Left colon (tissue), 2 donors: ENCODE results near the gene NDUFC2. TPM values are rescaled to one million over a fixed set of nuclear protein-coding genes. Genes with fewer than 3 reads are reported as not detected.
"Not testable (repeated sequence)": the region's sequence is repeated elsewhere in the genome, so short reads cannot be mapped to it uniquely, and the experiment has no call there.

Experiments used
- ATAC-seq: fragments of 200-7000 bp; cut with Tn5 transposase; one replicate; pipeline ENCODE4 v1.9.1; 2020; ENCODE audit warnings: mild to moderate bottlenecking, moderate library complexity
- DNase-seq, 2 donors: peaks; one replicate each; pipeline ENCODE4 v3.0.0-alpha.2; 2020
- intact Hi-C, 2 donors: fragments of 100-400 bp; cut with DNase I in 1 of 2; cut with micrococcal nuclease in 1 of 2; formaldehyde crosslinking; loops; one replicate each; pipeline versions ENCODE4 v1.11.2 to v1.14.0; 2022; cut with DNase I, micrococcal nuclease
- total RNA-seq, 2 donors: library from RNA; stranded (reverse); fragmentation: NEBNext Ultra II Directional; extraction: Animal tissue kit (Norgen Biotek cat#: 25700); gene quantifications; one replicate each; pipeline ENCODE4 v1.2.1, GENCODE V29; 2021
- donor health status: DM: no; HTN: no; CAD: no.
- donor health status: DM: yes; HTN: yes; CAD: no.

Gene NDUFC2
- total RNA-seq, 2 donors from 2014 or later = 208 to 225 TPM

- intact Hi-C loops = no loop called here
- ATAC-seq (no peak), DNase-seq (no peak)
These were observed 1.9 kb upstream of the NDUFC2 start for GRCh38 chr11:78081583-78081982.

GRCh38 chr11:78080818-78081495 is 1.3 kb upstream of the NDUFC2 start:
- ATAC-seq (no peak), DNase-seq (no peak)
- intact Hi-C loops = no loop called here

GRCh38 chr11:78080084-78080817 is 589 bp upstream of the NDUFC2 start:
- intact Hi-C loops = no loop called here
- DNase-seq (no peak), ATAC-seq (no peak)

GRCh38 chr11:78078218-78079167 is 1.2 kb downstream of the NDUFC2 start:
- DNase-seq (peak in 1 of 2 donors; percentile 19), ATAC-seq (peak; percentile 22)
- intact Hi-C loops = no loop called here

- DNase-seq, intact Hi-C loops, ATAC-seq: not testable (repeated sequence)
These were observed 2.1 kb downstream of the NDUFC2 start for GRCh38 chr11:78077592-78077991.

- ATAC-seq = no peak
- intact Hi-C loops = no loop called here
- DNase-seq = no peak
These were observed 2.8 kb downstream of the NDUFC2 start for GRCh38 chr11:78076733-78077403.

DNA sequence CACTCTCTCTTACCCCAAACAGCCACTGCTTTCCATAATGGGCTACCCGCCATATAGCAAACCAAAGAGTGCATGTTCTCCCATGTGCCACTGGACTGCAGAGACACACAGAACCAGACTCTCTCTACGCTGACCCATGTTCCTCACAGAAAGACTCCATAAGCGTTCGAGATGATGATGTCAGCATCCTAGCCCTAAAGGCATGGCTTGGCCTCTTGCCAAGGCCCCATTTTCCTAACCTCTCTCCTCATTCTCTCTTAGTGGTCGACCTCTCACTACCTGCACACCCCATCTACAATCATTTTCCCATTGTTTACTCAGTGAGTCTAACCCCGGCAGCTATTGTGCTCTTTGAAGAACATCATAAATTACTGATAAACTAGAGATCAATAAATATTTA is 4.9 kb downstream of the NDUFC2 start:
- intact Hi-C loops = no loop called here
- DNase-seq (no peak), ATAC-seq (no peak)

- intact Hi-C loops = no loop called here
- ATAC-seq = no peak
- DNase-seq = no peak
These were observed 7.2 kb downstream of the NDUFC2 start for GRCh38 chr11:78072455-78072854.

GRCh38 chr11:78071717-78072116 is 7.9 kb downstream of the NDUFC2 start:
- ATAC-seq (no peak), DNase-seq (no peak)
- intact Hi-C loops = no loop called here

GRCh38 chr11:78070621-78071020 is 9.0 kb downstream of the NDUFC2 start:
- DNase-seq = no peak
- intact Hi-C loops = no loop called here
- no peak for ATAC-seq

- ATAC-seq = peak; percentile 26
- DNase-seq = no peak
- intact Hi-C loops = no loop called here
These were observed 10.2 kb downstream of the NDUFC2 start for GRCh38 chr11:78069465-78069864.

GRCh38 chr11:78067704-78068103 is 12.0 kb downstream of the NDUFC2 start:
- intact Hi-C loops = no loop called here
- ATAC-seq (no peak), DNase-seq (no peak)

GRCh38 chr11:78066471-78066870 is 13.2 kb downstream of the NDUFC2 start:
- no peak for DNase-seq
- no peak for ATAC-seq
- intact Hi-C loops = no loop called here

- intact Hi-C loops = no loop called here
- no peak for ATAC-seq
- DNase-seq = no peak
These were observed 14.5 kb downstream of the NDUFC2 start for GRCh38 chr11:78065203-78065602.

DNA sequence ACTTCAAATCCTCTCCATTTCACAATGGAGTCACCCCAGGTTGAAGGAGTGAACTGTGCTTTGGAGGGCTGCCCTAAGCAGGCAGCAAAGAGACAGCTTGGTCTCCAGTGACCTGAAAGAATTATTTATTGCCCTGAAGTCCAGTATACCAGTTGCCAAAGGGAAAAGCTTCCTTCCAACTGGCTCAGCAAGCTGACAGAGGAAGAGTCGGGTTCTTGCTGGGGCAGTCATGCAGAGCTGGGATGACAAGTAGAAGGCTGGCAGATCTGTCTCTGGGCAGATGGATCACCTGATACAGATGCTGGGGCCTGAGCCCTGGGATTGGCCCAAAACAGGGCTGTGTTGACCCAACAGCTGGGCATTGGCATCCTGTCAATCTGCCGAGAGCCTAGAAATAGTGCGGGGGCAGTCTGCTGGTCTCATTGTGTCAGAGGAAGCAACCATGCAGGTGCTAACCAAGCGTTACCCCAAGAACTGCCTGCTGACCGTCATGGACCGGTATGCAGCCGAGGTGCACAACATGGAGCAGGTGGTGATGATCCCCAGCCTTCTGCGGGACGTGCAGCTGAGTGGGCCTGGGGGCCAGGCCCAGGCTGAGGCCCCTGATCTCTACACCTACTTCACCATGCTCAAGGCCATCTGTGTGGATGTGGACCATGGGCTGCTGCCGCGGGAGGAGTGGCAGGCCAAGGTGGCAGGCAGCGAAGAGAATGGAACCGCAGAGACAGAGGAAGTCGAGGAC is 16.1 kb downstream of the NDUFC2 start, which contains the start of gene THRSP:
Gene THRSP, plus strand, starts transcription at position 422 of the 742 bp plus-strand sequence. Its CDS starts 21 bp downstream, at position 443.
- intact Hi-C loops = no loop called here
- DNase-seq (no peak), ATAC-seq (no peak)

DNA sequence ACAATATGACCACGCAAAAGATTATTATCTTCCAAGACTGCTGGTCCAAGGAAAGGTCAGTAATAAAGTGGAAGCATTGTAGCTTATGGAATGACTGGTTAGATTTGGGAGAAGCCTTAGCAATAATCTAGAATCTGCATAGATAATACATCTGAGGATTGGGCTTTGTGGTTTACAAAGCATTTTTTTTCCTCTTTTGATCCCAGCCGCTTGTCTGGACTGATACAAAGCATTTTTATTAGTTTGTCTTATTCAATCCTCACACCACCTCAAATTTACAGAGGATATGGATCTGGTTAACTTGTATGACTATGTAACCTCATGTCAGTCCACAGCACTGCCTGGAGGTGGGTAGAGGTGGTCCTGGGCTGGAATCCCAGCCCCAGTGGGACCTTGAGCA is 17.0 kb downstream of the NDUFC2 start:
- ATAC-seq = no peak

GRCh38 chr11:78061921-78062311 is 17.7 kb downstream of the NDUFC2 start:
- ATAC-seq (no peak), DNase-seq (no peak)
- intact Hi-C loops = no loop called here

More for the DNA sequence above, 17.0 kb downstream of the NDUFC2 start:
- no peak for DNase-seq
- intact Hi-C loops = no loop called here
